ENCODE results near the gene MAPKAPK2. TPM values are rescaled to one million over a fixed set of nuclear protein-coding genes. Genes with fewer than 3 reads are reported as not detected.

MAPKAPK2 gene
- polyA plus RNA-seq, 1 donor from 2014 or later = 9.0 TPM

DNA sequence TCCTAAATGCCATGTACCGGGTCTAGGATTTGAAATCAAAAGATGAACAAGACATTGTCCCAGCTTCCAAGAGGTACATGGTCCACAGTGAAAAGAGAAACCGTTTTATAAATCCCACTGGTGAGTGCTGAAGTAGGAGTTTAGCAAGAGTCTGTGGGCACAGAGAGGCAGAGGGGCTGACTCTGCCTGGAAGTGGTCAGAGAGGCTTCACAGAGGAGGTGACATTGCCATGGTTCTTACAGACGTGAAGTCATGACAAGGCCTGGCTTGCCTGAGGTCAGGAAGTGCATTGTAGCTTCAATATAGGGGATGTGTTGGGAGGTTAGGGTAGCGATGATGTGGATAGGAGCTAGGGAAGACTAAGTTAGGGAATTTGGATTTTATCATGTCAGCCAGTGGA, 28.4 kb downstream of the MAPKAPK2 start:
- H3K79me2 ChIP-seq (replicated peaks; ENCODE audit: insufficient read depth, low read length) = peaks cover 45% of the 10 kb centered on the region
- no peaks in the 10 kb centered on the region for H3K36me3 ChIP-seq (ENCODE audit: insufficient read depth, low read length)
- H3K9ac ChIP-seq (ENCODE audit: low read length) = no peak overlapping the region
- no peaks in the 10 kb centered on the region for H3K27me3 ChIP-seq (ENCODE audit: insufficient read depth, low read depth, low read length)
- H3K4me3 ChIP-seq (ENCODE audit: low read length) = no peak overlapping the region
- no peaks in the 10 kb centered on the region for H3F3A ChIP-seq (ENCODE audit: insufficient read depth, low read length, poor library complexity, severe bottlenecking)
- H4K20me1 ChIP-seq (ENCODE audit: insufficient read depth) = no peaks in the 10 kb centered on the region
- no peak overlapping the region for H2AFZ ChIP-seq (ENCODE audit: low read depth, low read length)
- H3K4me2 ChIP-seq (ENCODE audit: low read length) = no peak overlapping the region
- H3K27ac ChIP-seq (ENCODE audit: low read length) = no peak overlapping the region
- no peaks in the 10 kb centered on the region for H3K9me3 ChIP-seq (ENCODE audit: low read length)
- no peaks in the 10 kb centered on the region for H3K9me2 ChIP-seq (ENCODE audit: insufficient read depth, low read length)
- TF ChIP-seq POLR2AphosphoS5 (IDR thresholded peaks at IDR 0.05) (no peak), TAF1 (IDR thresholded peaks at IDR 0.05; ENCODE audit: low read depth) (no peak), EP300 (conservative IDR thresholded peaks at IDR 0.05; ENCODE audit: poor library complexity, severe bottlenecking) (no peak), SMC3 (conservative IDR thresholded peaks at IDR 0.05; ENCODE audit: poor library complexity) (no peak), RAD21 (conservative IDR thresholded peaks at IDR 0.05) (no peak), MXI1 (conservative IDR thresholded peaks at IDR 0.05; ENCODE audit: poor library complexity, severe bottlenecking) (no peak), EZH2 (IDR thresholded peaks at IDR 0.05; ENCODE audit: borderline replicate concordance, insufficient read depth, low read length, poor library complexity, severe bottlenecking) (no peak)
- TF ChIP-seq, protein P1, sequence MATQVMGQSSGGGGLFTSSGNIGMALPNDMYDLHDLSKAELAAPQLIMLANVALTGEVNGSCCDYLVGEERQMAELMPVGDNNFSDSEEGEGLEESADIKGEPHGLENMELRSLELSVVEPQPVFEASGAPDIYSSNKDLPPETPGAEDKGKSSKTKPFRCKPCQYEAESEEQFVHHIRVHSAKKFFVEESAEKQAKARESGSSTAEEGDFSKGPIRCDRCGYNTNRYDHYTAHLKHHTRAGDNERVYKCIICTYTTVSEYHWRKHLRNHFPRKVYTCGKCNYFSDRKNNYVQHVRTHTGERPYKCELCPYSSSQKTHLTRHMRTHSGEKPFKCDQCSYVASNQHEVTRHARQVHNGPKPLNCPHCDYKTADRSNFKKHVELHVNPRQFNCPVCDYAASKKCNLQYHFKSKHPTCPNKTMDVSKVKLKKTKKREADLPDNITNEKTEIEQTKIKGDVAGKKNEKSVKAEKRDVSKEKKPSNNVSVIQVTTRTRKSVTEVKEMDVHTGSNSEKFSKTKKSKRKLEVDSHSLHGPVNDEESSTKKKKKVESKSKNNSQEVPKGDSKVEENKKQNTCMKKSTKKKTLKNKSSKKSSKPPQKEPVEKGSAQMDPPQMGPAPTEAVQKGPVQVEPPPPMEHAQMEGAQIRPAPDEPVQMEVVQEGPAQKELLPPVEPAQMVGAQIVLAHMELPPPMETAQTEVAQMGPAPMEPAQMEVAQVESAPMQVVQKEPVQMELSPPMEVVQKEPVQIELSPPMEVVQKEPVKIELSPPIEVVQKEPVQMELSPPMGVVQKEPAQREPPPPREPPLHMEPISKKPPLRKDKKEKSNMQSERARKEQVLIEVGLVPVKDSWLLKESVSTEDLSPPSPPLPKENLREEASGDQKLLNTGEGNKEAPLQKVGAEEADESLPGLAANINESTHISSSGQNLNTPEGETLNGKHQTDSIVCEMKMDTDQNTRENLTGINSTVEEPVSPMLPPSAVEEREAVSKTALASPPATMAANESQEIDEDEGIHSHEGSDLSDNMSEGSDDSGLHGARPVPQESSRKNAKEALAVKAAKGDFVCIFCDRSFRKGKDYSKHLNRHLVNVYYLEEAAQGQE (IDR thresholded peaks at IDR 0.05; ENCODE audit: borderline replicate concordance) = no peak

DNA sequence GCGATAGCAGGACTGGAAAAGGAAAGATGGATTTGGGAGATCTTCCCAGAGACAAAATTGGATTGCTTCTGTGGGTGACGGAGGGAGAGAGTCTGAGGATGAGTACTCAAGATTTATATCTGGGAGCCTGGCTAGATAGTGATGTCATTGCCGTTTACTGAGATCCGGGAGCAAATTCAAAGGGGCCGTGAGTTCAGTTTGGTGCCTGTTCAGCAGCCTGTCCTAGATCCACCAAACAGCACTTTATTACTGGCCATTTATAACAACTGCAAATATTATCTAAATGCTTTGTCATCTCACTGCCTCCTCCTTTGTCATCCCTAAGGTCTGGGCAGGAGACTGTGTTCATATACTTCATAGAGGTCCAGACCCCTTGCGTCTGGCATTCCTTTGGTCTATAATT, 29.2 kb downstream of the MAPKAPK2 start:
- Histone ChIP-seq H3K27me3 (ENCODE audit: insufficient read depth, low read depth, low read length) (no peaks in the 10 kb centered on the region), H3K9ac (ENCODE audit: low read length) (no peak overlapping the region), H3K27ac (ENCODE audit: low read length) (no peak overlapping the region), H3K4me3 (ENCODE audit: low read length) (no peak overlapping the region), H4K20me1 (ENCODE audit: insufficient read depth) (no peaks in the 10 kb centered on the region), H3F3A (ENCODE audit: insufficient read depth, low read length, poor library complexity, severe bottlenecking) (no peaks in the 10 kb centered on the region), H3K9me2 (ENCODE audit: insufficient read depth, low read length) (no peaks in the 10 kb centered on the region), H3K79me2 (replicated peaks; ENCODE audit: insufficient read depth, low read length) (peaks cover 38% of the 10 kb centered on the region), H3K9me3 (ENCODE audit: low read length) (no peaks in the 10 kb centered on the region), H2AFZ (ENCODE audit: low read depth, low read length) (no peak overlapping the region), H3K4me2 (ENCODE audit: low read length) (no peak overlapping the region), H3K36me3 (ENCODE audit: insufficient read depth, low read length) (no peaks in the 10 kb centered on the region)
- no peak for TF ChIP-seq CTCF (IDR thresholded peaks at IDR 0.05; ENCODE audit: poor library complexity, severe bottlenecking)
- no peak for TF ChIP-seq SMC3 (conservative IDR thresholded peaks at IDR 0.05; ENCODE audit: poor library complexity)
- no peak for TF ChIP-seq EP300 (conservative IDR thresholded peaks at IDR 0.05; ENCODE audit: poor library complexity, severe bottlenecking)
- no peak for TF ChIP-seq POLR2AphosphoS5 (IDR thresholded peaks at IDR 0.05)
- no peak for TF ChIP-seq MXI1 (conservative IDR thresholded peaks at IDR 0.05; ENCODE audit: poor library complexity, severe bottlenecking)
- no peak for TF ChIP-seq TAF1 (IDR thresholded peaks at IDR 0.05; ENCODE audit: low read depth)
- TF ChIP-seq EZH2 (IDR thresholded peaks at IDR 0.05; ENCODE audit: borderline replicate concordance, insufficient read depth, low read length, poor library complexity, severe bottlenecking) = no peak
- TF ChIP-seq RAD21 (conservative IDR thresholded peaks at IDR 0.05) = no peak
- TF ChIP-seq, protein P1 (IDR thresholded peaks at IDR 0.05; ENCODE audit: borderline replicate concordance) = no peak
